SK-N-SH (cell line): ENCODE data around the gene TES. TPM values are rescaled to one million over a fixed set of nuclear protein-coding genes. Genes with fewer than 3 reads are reported as not detected.

ENCODE experiments used
- CTCF ChIA-PET: fragments of 300-600, 350-600 bp; formaldehyde crosslinking; extraction: SDS; loops from one replicate; lab custom pipeline; 2021; lab: Yijun Ruan, JAX
- POLR2A ChIA-PET: fragments of 350-600 bp; sonication (Branson Sonifier 250); formaldehyde crosslinking; extraction: SDS; loops from one replicate; lab custom pipeline; 2020; ENCODE audit warnings: antibody characterized with exemption, inconsistent platforms; lab: Yijun Ruan, JAX
- DNase-seq: peaks from one replicate; pipeline ENCODE4 v3.0.0; 2012
- H2AFZ ChIP-seq: fragments of 200-600 bp; sonication (generic); 2 replicates; pipeline ENCODE4 v1.8.1; 2016; ENCODE audit warnings: antibody characterized with exemption, mild to moderate bottlenecking, low read depth
- H3F3A ChIP-seq: fragments of 200-600 bp; sonication (generic); replicated peaks from 2 replicates; pipeline ENCODE3; 2016; ENCODE audit warnings: antibody characterized with exemption, mild to moderate bottlenecking; ENCODE audit not compliant: insufficient read depth
- H3K27ac ChIP-seq, 2 experiments: fragments of 200-500 bp in 1 of 2; fragments of 200-600 bp in 1 of 2; sonication (Bioruptor generic) in 1 of 2; sonication (generic), shearing (Covaris generic) in 1 of 2; 2 replicates each; pipeline versions ENCODE4 v1.5.1 to v1.6.1; 2014 to 2016; ENCODE audit warnings: low read depth in 2 of 2, inconsistent platforms in 1 of 2, low read length in 1 of 2, mild to moderate bottlenecking in 1 of 2, mixed read lengths in 1 of 2
- H3K27me3 ChIP-seq: fragments of 200-600 bp; sonication (generic), shearing (Covaris generic); 2 replicates; pipeline ENCODE4 v1.6.1; 2016; ENCODE audit warnings: mixed run types; ENCODE audit not compliant: insufficient read depth
- H3K36me3 ChIP-seq, 2 experiments: fragments of 200-500 bp in 1 of 2; fragments of 200-600 bp in 1 of 2; sonication (Bioruptor generic) in 1 of 2; sonication (generic) in 1 of 2; replicated peaks in 1 of 2; 2 replicates each; pipeline versions ENCODE3 to v1.5.1; 2014 to 2016; ENCODE audit warnings: low read length in 1 of 2, mild to moderate bottlenecking in 1 of 2; ENCODE audit not compliant: insufficient read depth in 2 of 2, control insufficient read depth in 1 of 2
- H3K4me1 ChIP-seq, 2 experiments: fragments of 200-500 bp in 1 of 2; fragments of 200-600 bp in 1 of 2; sonication (Bioruptor generic) in 1 of 2; sonication (generic), shearing (Covaris generic) in 1 of 2; 2 replicates each; pipeline versions ENCODE4 v1.5.1 to v1.6.1; 2014 to 2016; ENCODE audit warnings: low read depth in 1 of 2, low read length in 1 of 2, mixed run types in 1 of 2; ENCODE audit not compliant: insufficient read depth in 2 of 2, control insufficient read depth in 1 of 2
- H3K4me2 ChIP-seq: fragments of 200-600 bp; sonication (generic), shearing (Covaris generic); 2 replicates; pipeline ENCODE4 v1.6.1; 2017; ENCODE audit warnings: mixed run types
- H3K4me3 ChIP-seq, 2 experiments: fragments of 200-500 bp in 1 of 2; fragments of 200-600 bp in 1 of 2; sonication (Bioruptor generic) in 1 of 2; sonication (generic), shearing (Covaris generic) in 1 of 2; 2 replicates each; pipeline versions ENCODE4 v1.5.1 to v1.8.1; 2014 to 2016; ENCODE audit warnings: low read depth in 2 of 2, inconsistent platforms in 1 of 2, low read length in 1 of 2, mild to moderate bottlenecking in 1 of 2, mixed read lengths in 1 of 2, moderate library complexity in 1 of 2
- H3K79me2 ChIP-seq: fragments of 200-600 bp; sonication (generic); 2 replicates; pipeline ENCODE4 v1.8.1; 2017; ENCODE audit warnings: mild to moderate bottlenecking; ENCODE audit not compliant: insufficient read depth
- H3K9ac ChIP-seq: fragments of 200-600 bp; sonication (generic); 2 replicates; pipeline ENCODE4 v1.6.1; 2017; ENCODE audit warnings: mixed run types
- H3K9me2 ChIP-seq: fragments of 200-600 bp; sonication (generic); 2 replicates; pipeline ENCODE4 v1.6.1; 2017; ENCODE audit warnings: mixed run types
- H3K9me3 ChIP-seq: fragments of 200-600 bp; sonication (generic); 2 replicates; pipeline ENCODE4 v1.6.1; 2017; ENCODE audit warnings: mixed run types, mild to moderate bottlenecking, moderate library complexity
- H4K20me1 ChIP-seq: fragments of 200-600 bp; sonication (generic); 2 replicates; pipeline ENCODE4 v1.6.1; 2017; ENCODE audit warnings: mild to moderate bottlenecking, mixed run types; ENCODE audit not compliant: insufficient read depth
- EP300 ChIP-seq, 2 experiments: IDR thresholded peaks; 2 replicates each; pipeline versions ENCODE4 v1.4.0 to v1.6.1; 2012; ENCODE audit warnings: borderline replicate concordance in 1 of 2, low read depth in 1 of 2, low read length in 1 of 2
- EZH2phosphoT487 ChIP-seq: fragments of 200-600 bp; sonication (generic); IDR thresholded peaks from 2 replicates; pipeline ENCODE4 v1.6.1; 2017; ENCODE audit warnings: low read depth, mixed run types, mild to moderate bottlenecking, antibody characterized with exemption, moderate library complexity, borderline replicate concordance
- FOSL2 ChIP-seq: IDR thresholded peaks from 2 replicates; pipeline ENCODE4 v1.4.0; 2012; ENCODE audit warnings: low read depth, mild to moderate bottlenecking, moderate library complexity, borderline replicate concordance
- GABPA ChIP-seq: IDR thresholded peaks from 2 replicates; pipeline ENCODE4 v1.4.0; 2012; ENCODE audit warnings: low read depth, mild to moderate bottlenecking
- GATA2 ChIP-seq: sonication (generic); formaldehyde crosslinking; IDR thresholded peaks from 2 replicates; pipeline ENCODE4 v1.5.0; 2020; ENCODE audit warnings: mild to moderate bottlenecking, missing genetic modification reagents
- JUND ChIP-seq: IDR thresholded peaks from 2 replicates; pipeline ENCODE4 v1.4.0; 2012
- MEF2A ChIP-seq: IDR thresholded peaks from 2 replicates; pipeline ENCODE4 v1.4.0; 2012; ENCODE audit warnings: low read depth, borderline replicate concordance
- MXI1 ChIP-seq: IDR thresholded peaks from 2 replicates; pipeline ENCODE4 v1.6.1; 2012; ENCODE audit warnings: mild to moderate bottlenecking, low read depth, low read length, improper control_type of control experiment
- NFIC ChIP-seq: IDR thresholded peaks from 2 replicates; pipeline ENCODE4 v1.4.0; 2012; ENCODE audit warnings: borderline replicate concordance
- NRF1 ChIP-seq: IDR thresholded peaks from 2 replicates; pipeline ENCODE4 v1.6.1; 2012; ENCODE audit warnings: low read depth, mild to moderate bottlenecking, low read length
- RAD21 ChIP-seq: IDR thresholded peaks from 2 replicates; pipeline ENCODE4 v1.6.1; 2012; ENCODE audit warnings: mild to moderate bottlenecking, low read length
- RFX5 ChIP-seq: IDR thresholded peaks from 2 replicates; pipeline ENCODE4 v1.6.1; 2012; ENCODE audit warnings: mild to moderate bottlenecking, improper control_type of control experiment, low read length
- SIN3A ChIP-seq: IDR thresholded peaks from 2 replicates; pipeline ENCODE4 v1.6.1; 2012; ENCODE audit warnings: low read depth, mild to moderate bottlenecking, low read length, moderate library complexity, borderline replicate concordance
- SMC3 ChIP-seq: IDR thresholded peaks from 2 replicates; pipeline ENCODE4 v1.6.1; 2012; ENCODE audit warnings: low read depth, low read length, improper control_type of control experiment
- TCF12 ChIP-seq: IDR thresholded peaks from 2 replicates; pipeline ENCODE4 v1.4.0; 2012
- TEAD4 ChIP-seq: IDR thresholded peaks from 2 replicates; pipeline ENCODE4 v1.4.0; 2012; ENCODE audit warnings: mild to moderate bottlenecking, borderline replicate concordance; ENCODE audit not compliant: insufficient read depth
- YY1 ChIP-seq: IDR thresholded peaks from 2 replicates; pipeline ENCODE4 v1.4.0; 2012; ENCODE audit warnings: low read depth, mild to moderate bottlenecking
- whole genome bisulfite sequencing: methylation state at CpG from one replicate; pipeline ENCODE4 v1.1.6; 2017; ENCODE audit warnings: low lambda C conversion rate; 5-methylcytosine and 5-hydroxymethylcytosine counted together
- polyA plus RNA-seq, 3 experiments: library from polyadenylated mRNA; depleted of rRNA; stranded (reverse); fragments of >200 nt; gene quantifications; 2 replicates each; pipeline ENCODE4 v1.2.3, GENCODE V29; 2012
- TF ChIP-seq, protein P1 (sequence below): IDR thresholded peaks from 2 replicates; pipeline ENCODE4; 2012
- TF ChIP-seq, protein P2 (sequence below): fragments of 150-350 bp; IDR thresholded peaks from 2 replicates; pipeline ENCODE4 v1.6.1; 2017; ENCODE audit warnings: antibody characterized with exemption, low read length, low read depth, borderline replicate concordance
- TF ChIP-seq, protein P3 (sequence below): fragments of 200-600 bp; sonication (generic); IDR thresholded peaks from 2 replicates; pipeline ENCODE4 v1.6.1; 2017; ENCODE audit warnings: antibody characterized with exemption, mild to moderate bottlenecking, moderate library complexity

The TES gene
- polyA plus RNA-seq, 1 of the 3 experiments (the other 2 are of a cell fraction), result 9.5 TPM

DNA sequence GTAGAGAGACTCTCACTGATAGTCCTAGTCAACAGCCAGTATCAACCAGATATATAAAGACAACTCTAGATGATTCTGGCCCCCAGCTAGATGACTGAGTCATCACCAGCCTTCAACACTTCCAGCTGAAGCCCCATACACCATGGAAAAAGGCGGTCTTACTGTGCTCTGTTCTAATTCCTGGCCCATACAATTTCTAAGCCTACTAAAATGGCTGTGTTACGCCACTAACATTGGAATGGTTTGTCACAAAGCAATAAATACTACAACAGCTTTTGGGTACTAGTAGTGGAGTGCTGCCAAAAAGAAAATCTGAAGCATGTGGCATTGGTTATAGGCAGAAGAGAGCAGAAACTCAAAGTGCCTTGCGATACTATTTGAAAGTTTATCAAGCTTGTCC lies 13.0 kb upstream of the TES start:
- POLR2A ChIA-PET, result interaction anchor here (2.0 kb wide), 1 partner anchor 13 kb away, joined by 4 read pairs; the partner anchor contains the start of gene TES
- 76% methylated on average over 3 of the region's 3 CpGs for WGBS
- Histone ChIP-seq H2AFZ (no peak overlapping the region), H3K27ac (no peak overlapping the region), H4K20me1 (no peaks in the 10 kb centered on the region), H3K36me3 (no peaks in the 10 kb centered on the region), H3K4me1 (no peaks in the 10 kb centered on the region; a peak in 2 of 4 replicates), H3K4me2 (no peak overlapping the region), H3K79me2 (no peaks in the 10 kb centered on the region), H3K4me3 (no peak overlapping the region), H3K9ac (no peak overlapping the region), H3F3A (no peaks in the 10 kb centered on the region), H3K9me2 (no peaks in the 10 kb centered on the region), H3K27me3 (peaks cover 18% of the 10 kb centered on the region), H3K9me3 (no peaks in the 10 kb centered on the region)
- no peak for TF ChIP-seq SMC3
- no peak for TF ChIP-seq RFX5
- TF ChIP-seq, protein P1, sequence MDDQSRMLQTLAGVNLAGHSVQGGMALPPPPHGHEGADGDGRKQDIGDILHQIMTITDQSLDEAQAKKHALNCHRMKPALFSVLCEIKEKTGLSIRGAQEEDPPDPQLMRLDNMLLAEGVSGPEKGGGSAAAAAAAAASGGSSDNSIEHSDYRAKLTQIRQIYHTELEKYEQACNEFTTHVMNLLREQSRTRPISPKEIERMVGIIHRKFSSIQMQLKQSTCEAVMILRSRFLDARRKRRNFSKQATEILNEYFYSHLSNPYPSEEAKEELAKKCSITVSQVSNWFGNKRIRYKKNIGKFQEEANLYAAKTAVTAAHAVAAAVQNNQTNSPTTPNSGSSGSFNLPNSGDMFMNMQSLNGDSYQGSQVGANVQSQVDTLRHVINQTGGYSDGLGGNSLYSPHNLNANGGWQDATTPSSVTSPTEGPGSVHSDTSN, result no peak
- TF ChIP-seq EP300 (IDR thresholded peaks at IDR 0.05; ENCODE audit: borderline replicate concordance in 1 of 2, low read depth in 1 of 2, low read length in 1 of 2), result no peak
- no peak for TF ChIP-seq JUND
- TF ChIP-seq, protein P2, sequence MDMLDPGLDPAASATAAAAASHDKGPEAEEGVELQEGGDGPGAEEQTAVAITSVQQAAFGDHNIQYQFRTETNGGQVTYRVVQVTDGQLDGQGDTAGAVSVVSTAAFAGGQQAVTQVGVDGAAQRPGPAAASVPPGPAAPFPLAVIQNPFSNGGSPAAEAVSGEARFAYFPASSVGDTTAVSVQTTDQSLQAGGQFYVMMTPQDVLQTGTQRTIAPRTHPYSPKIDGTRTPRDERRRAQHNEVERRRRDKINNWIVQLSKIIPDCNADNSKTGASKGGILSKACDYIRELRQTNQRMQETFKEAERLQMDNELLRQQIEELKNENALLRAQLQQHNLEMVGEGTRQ, result no peak
- TF ChIP-seq YY1, result no peak
- TF ChIP-seq EZH2phosphoT487, result no peak
- TF ChIP-seq MXI1, result no peak
- no peak for TF ChIP-seq NFIC
- TF ChIP-seq TEAD4, result no peak
- no peak for TF ChIP-seq SIN3A
- TF ChIP-seq GATA2 (CRISPR knock-in tag), result no peak
- TF ChIP-seq FOSL2, result no peak
- CTCF ChIA-PET, result interaction anchor here (0.8 to 7.4 kb wide), 5 partner anchors 13 to 392 kb away, joined by 3 to 72 read pairs (median 9); partner anchors contain the start of gene TES
- DNase-seq, result no peak

DNA sequence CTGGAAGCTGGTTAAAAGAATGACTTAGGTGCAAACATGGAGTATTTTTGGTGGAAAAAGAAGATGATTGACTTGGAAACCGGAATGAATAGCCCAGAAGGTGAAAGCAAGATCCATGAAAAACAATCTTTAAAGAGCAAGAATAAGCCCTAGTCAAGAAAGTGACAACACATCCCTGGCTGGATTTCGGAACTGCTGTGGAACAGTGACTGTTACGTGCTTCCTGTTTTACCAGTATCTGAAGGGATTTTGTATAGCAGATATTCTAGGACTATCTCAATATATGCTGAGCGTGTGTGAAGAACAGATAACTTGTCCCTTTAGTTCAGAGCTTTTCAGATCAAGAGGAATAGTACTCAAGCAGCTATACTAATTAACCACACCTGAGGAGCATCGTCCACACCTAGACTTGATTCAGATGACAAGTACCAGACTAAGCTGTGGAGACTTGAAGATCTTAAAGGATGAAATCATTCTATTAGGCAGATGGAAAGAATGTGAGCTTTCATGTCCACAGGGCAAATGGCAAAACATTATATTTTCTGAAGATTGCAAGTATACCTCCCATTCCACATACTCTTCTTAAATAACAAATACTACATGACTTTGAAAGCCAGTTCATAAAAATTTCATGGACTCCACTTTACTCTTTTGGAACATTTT lies 11.5 kb upstream of the TES start:
- Histone ChIP-seq H3K4me2 (no peak overlapping the region), H3K79me2 (no peaks in the 10 kb centered on the region), H3K9me2 (no peaks in the 10 kb centered on the region), H3K4me1 (no peaks in the 10 kb centered on the region), H3F3A (no peaks in the 10 kb centered on the region), H2AFZ (no peak overlapping the region), H3K27ac (no peak overlapping the region), H3K36me3 (no peaks in the 10 kb centered on the region), H4K20me1 (no peaks in the 10 kb centered on the region), H3K27me3 (peaks cover 18% of the 10 kb centered on the region), H3K9me3 (peaks cover 4% of the 10 kb centered on the region; the same call in 1 of the 2 replicates), H3K4me3 (no peak overlapping the region), H3K9ac (no peak overlapping the region)
- DNase-seq, result no peak
- ChIA-PET POLR2A (interaction anchor here (2.0 kb wide), 1 partner anchor 11 kb away, joined by 4 read pairs; the partner anchor contains the start of gene TES), CTCF (interaction anchor here (1.0 to 7.4 kb wide), 7 partner anchors 11 to 392 kb away, joined by 3 to 72 read pairs (median 9); partner anchors contain the start of gene TES)
- TF ChIP-seq GABPA (no peak), RAD21 (no peak), MEF2A (no peak), EP300 (IDR thresholded peaks at IDR 0.05; ENCODE audit: borderline replicate concordance in 1 of 2, low read depth in 1 of 2, low read length in 1 of 2) (no peak), SMC3 (no peak), TCF12 (no peak), NRF1 (no peak), TEAD4 (no peak)
- TF ChIP-seq, protein P3, sequence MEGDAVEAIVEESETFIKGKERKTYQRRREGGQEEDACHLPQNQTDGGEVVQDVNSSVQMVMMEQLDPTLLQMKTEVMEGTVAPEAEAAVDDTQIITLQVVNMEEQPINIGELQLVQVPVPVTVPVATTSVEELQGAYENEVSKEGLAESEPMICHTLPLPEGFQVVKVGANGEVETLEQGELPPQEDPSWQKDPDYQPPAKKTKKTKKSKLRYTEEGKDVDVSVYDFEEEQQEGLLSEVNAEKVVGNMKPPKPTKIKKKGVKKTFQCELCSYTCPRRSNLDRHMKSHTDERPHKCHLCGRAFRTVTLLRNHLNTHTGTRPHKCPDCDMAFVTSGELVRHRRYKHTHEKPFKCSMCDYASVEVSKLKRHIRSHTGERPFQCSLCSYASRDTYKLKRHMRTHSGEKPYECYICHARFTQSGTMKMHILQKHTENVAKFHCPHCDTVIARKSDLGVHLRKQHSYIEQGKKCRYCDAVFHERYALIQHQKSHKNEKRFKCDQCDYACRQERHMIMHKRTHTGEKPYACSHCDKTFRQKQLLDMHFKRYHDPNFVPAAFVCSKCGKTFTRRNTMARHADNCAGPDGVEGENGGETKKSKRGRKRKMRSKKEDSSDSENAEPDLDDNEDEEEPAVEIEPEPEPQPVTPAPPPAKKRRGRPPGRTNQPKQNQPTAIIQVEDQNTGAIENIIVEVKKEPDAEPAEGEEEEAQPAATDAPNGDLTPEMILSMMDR, result no peak
- 51% methylated on average over 5 of the region's 5 CpGs for WGBS
